HG03039 (cell line): Measurements from ENCODE around the gene FAAP100.

Experiments
- ATAC-seq: cut with Tn5 transposase; IDR thresholded peaks from one replicate; pipeline ENCODE4 v1.9.1; 2021; ENCODE audit warnings: mild to moderate bottlenecking, moderate library complexity; ENCODE audit not compliant: unreplicated experiment

FAAP100 gene

DNA sequence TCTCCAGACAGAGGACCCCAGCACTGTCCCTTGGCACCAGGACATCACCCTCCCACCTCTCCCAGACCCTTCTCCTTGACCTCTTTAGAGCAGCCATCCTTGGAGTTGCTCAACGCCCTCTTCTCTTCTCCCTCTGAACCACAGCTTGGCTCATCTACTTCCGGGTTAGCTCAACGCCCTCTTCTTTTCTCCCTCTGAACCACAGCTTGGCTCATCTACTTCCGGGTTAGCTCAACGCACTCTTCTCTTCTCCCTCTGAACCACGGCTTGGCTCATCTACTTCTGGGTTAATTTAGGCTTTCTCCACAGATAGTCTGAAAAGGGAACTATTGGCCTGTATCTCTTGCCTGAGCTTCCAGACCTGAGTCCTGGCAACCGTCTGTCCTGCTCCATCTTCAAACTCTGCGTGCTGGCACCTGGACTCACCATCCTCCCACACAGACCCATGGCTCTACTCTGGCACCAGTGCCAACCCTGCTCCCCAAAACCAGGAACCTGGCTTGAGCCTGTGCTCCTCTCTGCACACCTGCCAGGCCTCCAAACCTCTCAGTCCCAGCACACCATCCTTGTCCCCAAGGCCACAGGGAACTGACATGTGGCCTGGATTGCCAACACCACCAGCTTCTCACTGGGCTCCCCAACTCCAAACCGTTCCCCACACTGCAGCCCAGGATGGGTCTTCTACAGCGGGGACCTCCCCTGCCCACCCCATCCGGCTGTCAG lies 25.3 kb upstream of the FAAP100 start:
- no peak for ATAC-seq

- no peak for ATAC-seq
Measured at GRCh38 chr17:81576621-81577277, 24.6 kb upstream of the FAAP100 start.

- ATAC-seq: no peak
Measured at GRCh38 chr17:81575836-81576235, 23.7 kb upstream of the FAAP100 start.

DNA sequence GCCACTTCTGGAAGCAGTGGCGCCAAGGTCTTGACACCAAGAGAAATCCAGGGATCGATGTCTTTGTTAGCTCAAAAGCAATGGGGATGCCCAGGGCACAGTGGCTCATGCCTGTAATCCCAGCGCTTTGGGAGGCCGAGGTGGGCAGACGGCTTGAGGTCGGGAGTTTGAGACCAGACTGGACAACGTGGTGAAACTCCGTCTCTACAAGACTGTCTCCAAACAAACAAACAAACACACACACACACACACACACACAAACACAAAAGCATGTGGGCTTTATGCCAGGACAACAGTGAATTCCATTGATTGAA lies 22.4 kb upstream of the FAAP100 start:
- no peak for ATAC-seq

DNA sequence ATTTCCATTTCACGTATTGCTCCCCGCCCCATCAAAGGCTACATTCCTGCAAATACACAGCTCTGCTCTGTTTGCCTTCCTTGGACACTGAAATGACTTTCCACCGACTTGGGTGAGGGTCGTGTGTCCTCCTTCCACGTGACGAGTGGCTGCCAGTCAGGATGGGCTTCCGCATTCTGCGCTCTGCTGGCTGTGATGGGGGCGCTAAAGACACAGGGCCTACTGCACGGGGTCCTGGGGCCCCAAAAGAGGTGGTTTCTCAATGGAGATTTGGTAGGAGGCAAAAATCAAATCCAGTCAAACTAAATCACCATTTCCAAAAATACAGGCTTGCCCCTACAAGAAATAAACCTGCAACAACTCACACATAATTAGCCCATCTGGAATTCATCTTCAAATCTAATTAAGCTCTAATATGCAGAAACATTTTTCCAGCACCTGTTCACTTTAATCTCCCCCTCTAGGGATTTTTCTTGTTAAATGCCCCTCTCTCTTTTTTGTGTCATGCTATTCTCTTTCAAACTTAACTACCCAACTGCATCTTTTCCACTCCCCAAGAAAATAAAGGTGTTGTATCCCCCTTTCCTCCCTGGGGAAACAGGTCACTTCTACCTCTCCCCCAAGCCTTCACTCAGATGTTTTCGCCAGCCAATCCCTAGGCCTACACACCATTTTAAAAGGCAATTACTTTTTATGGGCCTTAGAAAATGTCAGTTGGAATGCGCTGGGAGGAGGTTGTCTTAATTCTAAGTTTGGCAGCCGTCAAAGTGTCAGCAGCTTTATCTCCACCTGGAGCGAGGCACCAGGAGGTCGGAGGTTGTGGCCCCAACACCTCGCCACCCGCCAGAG lies 21.9 kb upstream of the FAAP100 start:
- ATAC-seq: no peak

DNA sequence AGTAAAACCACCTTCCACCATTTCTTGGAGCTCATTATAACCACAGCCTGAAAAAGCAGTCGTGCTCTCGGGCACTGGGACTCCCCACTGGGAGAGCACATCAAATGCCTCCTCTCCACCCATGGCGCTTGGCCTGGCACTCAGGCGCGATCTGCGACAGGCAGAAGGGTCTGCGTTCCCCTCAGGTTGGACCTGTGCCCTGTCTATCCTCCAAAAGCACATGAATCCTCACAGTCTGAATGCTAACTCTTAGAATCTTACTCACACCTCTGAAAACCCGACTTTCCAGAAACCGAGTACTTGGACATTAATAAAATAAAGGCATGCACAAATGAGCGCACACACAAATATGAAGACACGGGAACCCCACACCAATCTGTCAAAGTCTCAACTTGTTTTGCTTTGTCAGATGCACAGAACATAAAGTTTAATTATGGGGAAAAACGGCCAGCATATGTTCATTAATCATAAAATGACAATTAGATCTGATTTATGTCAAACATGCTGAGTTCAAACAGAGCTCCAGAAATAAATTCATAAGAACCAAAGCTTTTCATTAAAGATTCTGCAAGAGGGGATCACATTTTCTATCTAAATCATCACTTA lies 20.5 kb upstream of the FAAP100 start:
- ATAC-seq: no peak

GRCh38 chr17:81570964-81571363 lies 18.8 kb upstream of the FAAP100 start:
- no peak for ATAC-seq

GRCh38 chr17:81569986-81570514 lies 17.9 kb upstream of the FAAP100 start:
- no peak for ATAC-seq

- no peak for ATAC-seq
Measured at GRCh38 chr17:81568416-81568815, 16.3 kb upstream of the FAAP100 start.

GRCh38 chr17:81567191-81567590 lies 15.0 kb upstream of the FAAP100 start:
- no peak for ATAC-seq

DNA sequence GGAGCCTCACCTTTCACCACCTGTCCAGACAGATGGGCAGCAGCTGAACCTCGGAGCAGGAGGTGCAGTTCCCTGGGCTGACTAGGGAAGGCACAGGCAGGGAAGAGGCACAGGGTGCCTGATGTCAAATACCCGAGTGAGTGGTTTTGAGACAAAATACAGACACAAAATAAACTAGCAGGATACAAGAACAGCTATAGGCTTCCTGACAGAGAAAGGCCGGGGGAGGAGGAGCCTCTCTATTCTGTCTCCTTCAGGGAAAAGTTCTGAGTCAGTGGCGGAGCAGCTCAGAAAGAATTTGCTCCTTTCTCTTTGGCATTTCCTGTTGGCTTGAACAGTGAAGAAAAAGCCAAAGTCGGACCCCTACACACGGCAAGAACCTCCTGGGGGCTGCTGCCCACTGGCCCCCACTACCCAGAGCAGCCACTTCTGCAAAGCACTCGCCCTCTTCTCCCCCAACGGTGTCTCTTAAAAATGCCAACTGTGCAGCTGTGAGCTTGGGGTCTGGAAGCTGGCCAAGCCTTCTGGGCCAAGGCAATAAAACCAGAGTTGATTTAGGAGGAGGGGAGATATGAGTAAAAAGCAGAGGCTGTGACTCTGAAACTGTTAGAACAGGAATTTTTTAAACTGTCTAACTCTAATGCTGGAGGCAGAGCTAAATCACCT lies 14.4 kb upstream of the FAAP100 start:
- no peak for ATAC-seq

DNA sequence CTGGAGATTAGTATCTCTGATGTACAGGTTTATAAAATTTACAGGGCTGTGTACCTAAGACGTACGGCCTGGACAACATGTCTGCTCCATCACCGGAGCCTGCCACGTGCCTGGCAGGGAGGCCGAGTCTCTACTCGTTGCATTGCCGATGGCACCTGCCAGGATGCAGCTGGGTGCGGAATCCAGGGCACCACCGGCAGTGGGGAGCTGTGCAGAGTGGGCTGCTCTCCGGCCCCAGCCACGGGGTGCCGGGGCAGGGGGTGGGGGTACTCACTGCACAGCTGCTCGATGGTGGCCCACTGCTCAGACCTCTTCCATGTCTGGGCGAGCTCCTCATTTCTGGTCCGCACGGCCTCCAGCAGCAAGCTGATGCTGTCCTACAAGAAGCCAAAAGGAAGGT lies 13.1 kb upstream of the FAAP100 start:
- ATAC-seq: no peak

GRCh38 chr17:81564778-81565177 lies 12.6 kb upstream of the FAAP100 start:
- ATAC-seq: no peak

GRCh38 chr17:81563861-81564586 lies 11.9 kb upstream of the FAAP100 start:
- ATAC-seq: no peak

DNA sequence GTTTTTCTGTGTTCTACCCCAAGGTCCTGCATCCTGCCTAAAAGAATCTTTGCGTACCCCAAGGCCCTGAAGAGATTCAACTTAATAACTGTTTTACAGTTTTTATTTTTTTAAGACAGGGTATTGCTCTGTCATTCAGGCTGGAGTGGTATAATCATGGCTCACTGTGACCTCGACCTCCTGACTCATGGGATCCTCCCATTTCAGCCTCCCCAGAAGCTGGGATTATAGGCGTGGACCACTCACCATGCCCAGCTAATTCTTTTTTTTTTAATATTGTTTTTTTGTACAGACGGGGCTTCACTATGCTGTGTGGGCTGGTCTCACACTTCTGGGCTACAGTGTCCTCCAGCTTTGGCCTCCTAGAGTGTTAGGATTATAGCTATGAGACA lies 9.3 kb upstream of the FAAP100 start:
- ATAC-seq: no peak

DNA sequence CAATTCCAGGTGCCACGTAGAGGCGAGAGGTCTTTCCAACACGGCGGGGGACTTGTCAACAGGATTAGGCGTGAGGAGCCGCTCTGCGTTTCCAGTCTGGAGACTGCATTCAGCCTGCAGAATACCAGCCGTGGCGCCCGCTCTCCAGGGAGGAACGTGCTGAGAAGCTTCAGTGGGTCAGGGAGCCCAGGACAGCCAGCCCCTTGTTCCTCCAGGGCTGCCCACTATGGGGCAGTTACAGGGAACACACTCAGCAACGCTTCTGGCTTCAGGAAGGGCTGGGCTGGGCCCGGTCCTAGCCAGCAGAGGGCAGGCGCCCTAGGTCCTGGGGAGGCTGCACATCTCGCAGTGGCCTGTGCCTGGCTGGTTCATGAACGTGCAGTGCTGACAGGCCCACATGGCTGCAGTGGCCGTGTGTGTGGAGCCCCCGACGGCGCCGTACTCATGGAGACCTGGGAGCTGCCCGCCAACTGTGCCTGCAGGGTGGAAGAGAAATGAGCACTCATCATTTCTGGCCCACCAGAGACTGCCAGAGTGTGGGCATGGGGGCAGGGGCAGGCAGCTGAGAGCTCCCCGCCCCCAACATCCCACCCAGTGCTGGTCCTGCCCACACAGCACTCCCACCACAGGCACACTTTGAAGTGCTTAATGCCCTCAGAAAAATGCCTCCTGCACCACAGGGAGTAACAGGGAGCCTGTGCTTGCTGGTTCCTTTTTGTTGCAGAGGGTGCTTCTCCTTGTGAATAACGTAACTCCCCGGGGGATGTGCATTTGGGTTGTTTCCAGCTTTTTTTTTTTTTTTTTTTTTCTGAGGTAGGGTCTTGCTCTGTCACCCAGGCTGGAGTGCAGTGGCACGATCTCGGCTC lies 7.0 kb upstream of the FAAP100 start:
- no peak for ATAC-seq

DNA sequence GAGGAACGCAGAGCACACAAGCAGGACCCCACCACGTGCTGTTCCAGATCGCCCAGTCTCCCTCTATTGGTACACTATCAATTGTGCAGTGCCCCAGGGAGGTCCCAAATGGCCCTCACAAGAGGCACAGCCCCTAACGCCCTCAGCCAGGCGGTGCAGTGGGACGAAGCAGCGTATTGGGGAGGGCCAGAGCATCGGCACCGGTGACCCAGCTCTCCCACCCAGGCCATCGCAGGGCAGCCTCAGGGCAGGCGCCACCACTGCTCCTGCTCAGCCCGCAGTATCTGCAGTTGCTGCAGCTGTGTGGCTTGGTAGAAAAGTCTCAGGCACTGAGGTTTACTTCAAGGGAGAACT lies 5.9 kb upstream of the FAAP100 start:
- no peak for ATAC-seq

DNA sequence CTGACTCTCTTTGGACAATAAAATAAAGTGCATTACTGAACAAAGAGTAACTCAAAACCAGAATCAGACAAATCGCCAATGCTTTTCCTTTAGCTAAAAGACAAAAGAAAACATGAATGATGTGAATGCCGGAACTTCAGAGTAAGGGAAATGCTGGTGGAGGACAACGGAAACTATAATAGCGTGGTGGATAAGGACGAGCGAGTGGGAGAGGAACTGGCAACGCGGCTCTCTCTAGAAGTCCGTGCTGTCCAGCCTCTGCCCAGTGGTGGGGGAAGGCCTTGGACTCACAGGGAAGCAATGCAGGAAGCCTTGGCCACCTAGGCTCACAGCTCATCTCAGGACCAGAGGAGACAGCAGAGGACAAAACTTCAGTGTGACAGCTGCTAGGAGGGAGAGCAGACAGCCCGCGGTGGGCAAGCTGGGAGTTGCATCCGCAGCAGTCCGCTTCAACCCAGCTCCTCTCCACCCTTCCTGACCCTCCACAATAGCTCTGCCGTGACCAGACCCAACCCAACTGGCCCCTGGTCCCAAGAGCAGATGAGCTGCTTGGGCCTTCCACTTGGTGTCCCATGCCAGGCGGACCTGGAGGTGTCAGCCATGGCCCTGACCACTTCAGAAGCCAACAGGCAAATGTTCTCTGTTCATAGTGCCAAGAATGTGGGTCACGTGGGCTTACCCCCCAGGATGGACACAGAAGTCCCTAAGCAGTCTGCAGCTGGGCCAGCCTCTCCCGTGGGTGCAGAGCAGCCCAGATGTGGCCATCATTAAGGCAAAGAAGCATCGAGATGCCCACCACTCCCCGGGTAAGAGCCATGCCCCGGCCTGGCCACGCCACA lies 5.3 kb upstream of the FAAP100 start:
- no peak for ATAC-seq
